Umbilical cord (tissue), 2 donors: ENCODE results near the gene CALD1. TPM values are rescaled to one million over a fixed set of nuclear protein-coding genes. Genes with fewer than 3 reads are reported as not detected.

Experiments
- DNase-seq: peaks from one replicate; pipeline ENCODE4 v3.0.0-alpha.2; 2015; ENCODE audit warnings: low spot score
- total RNA-seq: library from RNA; depleted of rRNA; stranded (reverse); fragments of >200 nt; gene quantifications from one replicate; pipeline ENCODE4 v1.2.3, GENCODE V29; 2014; ENCODE audit warnings: low replicate concordance; ENCODE audit not compliant: insufficient read depth

The CALD1 gene
- total RNA-seq, 1 donor from 2014 or later = 1,052 TPM

- peak; percentile 57 for DNase-seq
Observed at GRCh38 chr7:134761266-134761665, 18.2 kb upstream of the CALD1 start.

DNA sequence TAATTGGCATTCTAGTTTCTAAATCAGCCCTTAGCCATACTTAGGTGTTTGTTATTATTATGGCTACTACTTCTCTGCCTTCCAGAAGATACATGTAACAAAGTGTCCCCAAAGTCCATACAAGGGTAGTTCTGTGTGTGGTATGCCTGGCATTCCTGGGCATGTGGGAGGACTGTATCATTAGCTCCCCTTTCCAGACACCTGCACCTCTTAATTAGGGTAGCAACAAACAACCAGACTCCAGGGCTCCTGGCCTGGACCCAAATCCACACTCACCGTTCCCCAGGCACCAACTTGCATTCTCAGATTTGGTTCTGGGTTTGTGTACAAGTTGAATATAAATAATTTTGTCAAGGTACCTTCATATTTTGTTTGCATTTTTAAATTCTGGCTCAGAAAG lies 15.5 kb upstream of the CALD1 start:
- DNase-seq = no peak

DNA sequence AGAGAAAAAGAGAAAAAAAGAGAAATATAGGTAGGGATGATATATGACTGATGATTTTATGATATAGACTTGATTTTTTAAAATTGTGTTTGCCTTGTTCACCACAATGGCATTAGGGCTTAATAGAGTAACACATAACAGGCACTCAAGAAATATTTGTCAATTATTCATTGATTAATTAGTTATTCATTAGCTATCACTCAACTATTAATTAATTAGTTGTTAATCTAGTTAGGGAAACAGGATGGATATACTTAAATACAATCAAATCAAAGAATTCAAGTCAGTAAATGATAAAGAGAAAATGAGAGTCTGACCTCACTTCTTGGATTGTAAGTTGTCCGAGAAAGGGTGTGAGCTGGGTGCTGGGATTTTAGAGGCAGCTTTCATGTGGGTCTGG lies 15.1 kb upstream of the CALD1 start:
- DNase-seq = no peak

- DNase-seq = peak; percentile 63
Observed at GRCh38 chr7:134766779-134767519, 12.5 kb upstream of the CALD1 start.

- DNase-seq = no peak
Observed at GRCh38 chr7:134767520-134768168, 11.8 kb upstream of the CALD1 start.

GRCh38 chr7:134768243-134768642 lies 11.2 kb upstream of the CALD1 start:
- no peak for DNase-seq

GRCh38 chr7:134770676-134771075 lies 8.8 kb upstream of the CALD1 start:
- DNase-seq = no peak

DNA sequence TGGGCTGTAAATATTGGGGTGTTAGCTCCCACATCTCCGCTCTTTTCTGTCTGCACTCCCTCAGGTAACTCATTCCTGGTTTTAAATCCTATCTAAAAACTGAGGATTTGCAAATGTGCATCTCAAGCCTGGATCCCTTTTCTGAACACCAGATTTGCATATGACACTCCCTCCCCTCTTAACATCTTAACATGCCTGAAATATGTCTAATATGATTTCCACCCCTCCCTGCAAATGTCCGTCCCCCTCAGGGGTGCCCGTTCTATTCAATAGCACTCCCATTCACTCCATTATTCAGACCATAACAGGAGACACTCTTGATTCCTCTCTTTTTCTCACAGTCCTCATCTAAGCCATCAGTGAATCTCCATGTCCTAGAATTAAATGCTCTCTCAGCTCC lies 8.3 kb upstream of the CALD1 start:
- no peak for DNase-seq

DNA sequence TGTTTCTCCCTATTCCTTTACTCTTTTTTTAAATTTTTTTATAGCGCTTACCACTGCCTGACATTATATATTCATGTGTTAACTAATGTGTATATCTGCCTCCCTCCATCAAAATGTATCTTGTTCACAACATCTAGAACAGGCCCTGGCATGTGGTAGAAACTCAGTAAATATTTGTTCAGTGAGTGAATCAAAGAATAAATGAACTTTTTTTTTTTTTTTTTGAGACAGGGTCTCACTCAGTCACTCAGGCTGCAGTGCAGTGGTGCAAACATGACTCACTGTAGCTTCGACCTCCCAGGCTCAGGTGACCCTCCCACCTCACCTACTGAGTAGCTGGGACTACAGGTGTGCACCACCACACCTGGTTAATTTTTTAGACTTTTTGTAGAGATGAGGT lies 7.5 kb upstream of the CALD1 start:
- DNase-seq = no peak

GRCh38 chr7:134772401-134772800 lies 7.0 kb upstream of the CALD1 start:
- no peak for DNase-seq

GRCh38 chr7:134773164-134773563 lies 6.3 kb upstream of the CALD1 start:
- DNase-seq = no peak

- no peak for DNase-seq
Observed at GRCh38 chr7:134774119-134774518, 5.3 kb upstream of the CALD1 start.

DNA sequence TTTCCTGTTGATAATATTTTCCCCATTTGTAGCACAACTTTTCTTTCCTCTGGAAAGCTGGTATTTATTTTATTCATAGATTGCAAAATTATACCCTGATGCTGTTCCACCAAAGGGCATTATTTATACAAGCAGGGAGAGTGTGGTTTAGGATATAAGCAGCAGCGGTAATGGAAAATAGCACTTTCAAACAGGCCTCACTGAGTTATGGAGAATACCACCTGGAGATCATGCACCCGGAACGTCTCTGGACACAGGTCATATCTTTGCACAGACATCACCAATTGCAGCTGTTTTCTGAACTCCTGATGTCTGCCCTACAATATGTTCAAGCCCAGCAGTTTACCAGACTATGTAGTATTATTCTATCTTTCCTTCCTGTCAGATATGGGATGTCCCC lies 2.0 kb upstream of the CALD1 start:
- DNase-seq = peak; percentile 28

GRCh38 chr7:134777908-134778580 lies 1.4 kb upstream of the CALD1 start:
- no peak for DNase-seq

DNA sequence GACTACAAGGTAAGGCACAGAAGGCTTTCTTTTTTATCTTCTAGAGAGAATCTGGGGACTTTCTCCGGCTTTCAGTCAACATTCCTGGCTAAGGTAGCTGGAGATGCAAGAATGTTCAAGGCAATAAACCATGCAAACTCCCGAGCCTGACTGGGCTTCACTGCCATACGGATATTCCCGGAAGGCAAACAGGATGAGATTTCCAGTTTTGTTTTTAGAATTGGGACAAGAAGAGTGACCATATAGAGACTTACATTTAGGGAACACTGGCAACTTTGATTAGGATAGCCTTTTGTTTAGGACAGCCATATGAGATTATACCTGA lies 269 bp downstream of the CALD1 start:
- DNase-seq = no peak

DNA sequence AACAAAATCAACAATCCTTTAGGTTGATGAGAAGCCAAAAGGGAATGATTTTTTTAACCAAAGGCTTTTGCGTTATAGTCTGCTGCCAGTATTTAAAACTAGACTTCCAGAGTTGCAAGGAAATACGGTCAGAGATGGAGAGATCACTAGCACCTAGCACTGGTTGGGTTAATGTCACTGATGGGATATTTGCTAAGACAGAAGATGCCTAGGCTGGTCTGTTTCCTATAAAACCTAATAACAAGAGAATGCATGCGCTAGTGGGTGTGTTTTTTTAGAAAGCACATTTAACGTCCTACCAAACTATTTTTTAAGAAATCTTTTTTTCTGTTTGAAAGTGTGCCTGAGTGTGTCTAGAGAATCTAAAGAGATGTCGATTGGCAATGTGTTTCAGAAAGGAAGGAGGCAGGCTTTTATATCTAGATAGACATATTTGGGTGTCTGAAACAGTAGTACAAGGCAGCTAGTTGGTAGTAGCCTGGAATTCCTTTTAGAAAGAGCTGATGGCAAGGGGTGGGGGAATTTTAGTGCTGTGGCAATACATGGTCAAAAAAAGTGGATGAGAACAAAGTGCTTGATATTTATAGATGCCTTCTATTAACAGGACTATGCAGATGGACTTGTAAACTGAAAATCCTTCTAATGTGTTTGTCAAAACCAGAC lies 863 bp downstream of the CALD1 start:
- peak; percentile 59 for DNase-seq

DNA sequence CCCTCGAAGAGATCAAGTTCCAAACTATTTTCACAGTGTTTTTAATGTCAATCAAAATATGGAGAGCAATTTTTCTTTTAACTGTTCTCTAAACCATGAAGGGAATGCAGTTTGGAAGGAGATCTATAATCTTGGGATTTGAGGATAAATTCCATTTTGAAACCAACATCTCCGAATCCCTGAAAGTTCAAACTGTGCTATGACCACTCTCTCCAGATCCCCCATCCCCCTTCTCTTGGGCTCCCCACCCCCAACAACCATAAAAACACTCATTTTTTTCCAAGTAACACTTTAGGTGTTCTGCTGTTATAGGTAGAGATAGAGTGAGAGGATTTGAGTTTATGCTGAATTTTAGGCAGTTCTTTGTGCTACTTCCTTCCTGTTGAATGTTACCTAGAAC lies 1.7 kb downstream of the CALD1 start:
- no peak for DNase-seq

GRCh38 chr7:134782121-134782623 lies 2.7 kb downstream of the CALD1 start:
- DNase-seq = peak; percentile 51

DNA sequence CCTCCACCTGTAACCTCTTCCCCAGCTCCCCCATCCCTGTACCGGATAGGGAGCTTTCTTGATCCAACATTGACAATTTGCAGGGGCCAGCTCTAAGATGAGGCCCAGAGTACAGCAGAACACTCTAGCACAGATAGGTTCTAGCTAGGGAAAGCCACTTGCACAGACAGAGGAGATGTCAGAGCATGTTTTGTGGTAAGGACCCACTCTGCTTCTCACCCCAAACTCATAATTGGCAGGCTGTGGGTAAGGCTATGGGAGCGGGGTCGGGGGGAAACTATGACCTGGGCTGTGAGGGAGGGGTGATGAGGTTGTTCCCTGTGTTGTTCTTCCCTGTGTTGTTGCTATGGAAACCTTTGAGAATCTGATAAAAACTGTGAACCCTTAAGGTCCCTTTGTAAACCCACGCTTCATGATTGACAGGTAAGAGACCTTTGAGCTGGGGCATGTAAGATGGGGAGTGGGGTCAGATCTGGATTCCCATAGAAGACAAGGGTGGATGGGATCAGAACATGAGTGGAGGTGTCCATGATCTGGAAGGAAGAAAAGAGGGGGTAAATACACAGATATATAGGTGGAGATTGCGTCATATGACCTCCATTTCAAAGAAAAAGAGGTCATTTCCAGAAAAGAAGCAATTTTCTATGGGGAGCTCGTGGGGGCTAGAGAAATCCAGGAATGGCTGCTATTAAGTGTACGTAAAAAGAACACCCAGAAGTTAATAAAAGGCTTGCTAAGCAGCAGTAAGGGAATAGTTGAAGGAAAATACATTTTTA lies 4.0 kb downstream of the CALD1 start:
- no peak for DNase-seq

DNA sequence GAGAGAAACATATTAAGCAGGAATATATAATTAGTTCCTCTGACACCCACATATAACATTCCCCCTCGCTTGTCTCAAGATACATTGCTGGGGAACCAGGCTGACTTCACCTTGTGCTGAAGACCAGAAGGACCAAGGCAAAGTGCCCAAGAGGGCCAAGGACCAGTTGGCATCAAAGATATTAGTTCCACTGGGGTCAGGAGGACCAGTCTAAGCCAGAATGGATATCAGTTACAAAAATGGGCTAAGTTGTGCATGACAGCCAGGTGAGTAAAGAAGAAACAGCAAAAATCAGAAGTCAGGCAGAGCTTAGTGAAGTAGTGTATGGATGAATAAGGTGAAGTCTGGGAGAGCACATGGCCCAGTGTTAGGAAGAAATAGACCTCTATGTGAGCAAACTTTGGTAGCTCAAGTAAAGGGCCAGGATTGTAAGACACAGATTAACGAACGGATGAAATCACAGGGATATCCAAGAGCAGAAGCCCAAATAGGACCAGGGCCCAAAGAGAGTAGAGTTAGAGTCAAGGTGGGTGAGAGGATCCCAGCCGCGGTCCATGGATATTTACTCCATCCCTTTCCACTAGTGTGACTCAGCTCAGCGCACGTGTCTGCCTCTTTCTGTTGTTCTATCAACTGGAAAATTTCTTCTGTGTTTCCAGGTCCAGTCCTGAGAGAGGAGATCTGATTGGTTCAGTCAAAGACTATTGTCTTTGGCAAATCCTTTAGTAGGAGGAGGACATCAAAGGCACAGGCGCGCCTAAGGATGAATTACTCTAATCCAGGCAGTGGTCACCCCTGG lies 5.0 kb downstream of the CALD1 start:
- no peak for DNase-seq

- DNase-seq = no peak
Observed at GRCh38 chr7:134785842-134786241, 6.4 kb downstream of the CALD1 start.
